GM19395 (cell line): ENCODE data around the gene DTX3L.

Source experiments
- ATAC-seq: cut with Tn5 transposase; IDR thresholded peaks from one replicate; pipeline ENCODE4 v1.9.1; 2021; ENCODE audit warnings: mild to moderate bottlenecking, moderate library complexity; ENCODE audit not compliant: unreplicated experiment

The DTX3L gene

DNA sequence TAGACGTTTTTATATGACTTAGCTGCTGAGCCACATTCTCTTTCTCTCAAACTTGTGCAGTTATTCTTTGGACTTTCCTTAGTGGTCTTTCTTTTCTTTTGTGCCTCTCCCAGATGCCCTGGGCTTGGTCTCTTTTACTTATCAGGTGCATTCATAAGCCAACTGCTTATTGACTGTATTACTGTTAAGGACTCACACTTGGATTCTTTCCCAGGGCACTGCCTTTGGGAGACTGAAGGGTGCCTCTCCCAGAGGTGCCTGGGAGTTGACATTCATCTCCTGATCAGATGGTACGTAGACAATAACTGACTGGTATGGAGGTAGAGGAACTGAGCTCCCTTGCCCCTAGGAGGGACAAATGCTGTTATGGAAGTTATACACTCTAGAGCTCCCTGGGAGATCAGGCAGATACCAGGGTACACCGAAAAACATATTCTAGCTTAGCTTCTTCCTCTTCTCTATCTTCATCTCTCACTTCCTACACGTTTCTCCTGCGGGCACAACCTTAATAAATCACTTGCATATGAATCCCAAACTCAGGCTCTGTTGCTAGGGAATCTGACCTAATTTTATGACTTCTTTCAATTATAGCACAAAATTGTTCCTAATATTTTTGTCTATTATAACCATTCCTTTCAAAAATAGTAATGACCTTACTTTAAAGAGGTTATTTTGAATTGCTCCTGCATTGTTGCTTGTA is 38.0 kb downstream of the DTX3L start:
- ATAC-seq, result no peak

DNA sequence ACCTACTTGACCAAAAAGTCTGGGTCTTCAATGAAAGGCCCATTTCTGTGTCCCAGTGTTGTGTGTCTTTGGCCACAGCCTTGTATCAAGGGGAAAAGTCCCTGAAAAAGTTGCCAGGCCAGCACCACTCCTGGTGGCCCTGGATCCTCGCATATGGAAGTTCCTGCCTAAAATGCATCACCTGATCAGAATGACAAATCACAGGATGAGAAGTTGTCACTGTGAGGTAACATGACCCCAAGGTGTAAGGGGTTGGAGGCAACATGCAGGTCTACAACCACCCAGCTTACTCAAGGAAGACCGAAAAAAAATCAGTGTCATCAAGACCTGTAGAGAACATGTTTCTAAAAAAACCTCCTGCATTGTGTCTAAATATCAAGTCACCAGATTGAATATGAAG is 38.9 kb downstream of the DTX3L start:
- no peak for ATAC-seq

DNA sequence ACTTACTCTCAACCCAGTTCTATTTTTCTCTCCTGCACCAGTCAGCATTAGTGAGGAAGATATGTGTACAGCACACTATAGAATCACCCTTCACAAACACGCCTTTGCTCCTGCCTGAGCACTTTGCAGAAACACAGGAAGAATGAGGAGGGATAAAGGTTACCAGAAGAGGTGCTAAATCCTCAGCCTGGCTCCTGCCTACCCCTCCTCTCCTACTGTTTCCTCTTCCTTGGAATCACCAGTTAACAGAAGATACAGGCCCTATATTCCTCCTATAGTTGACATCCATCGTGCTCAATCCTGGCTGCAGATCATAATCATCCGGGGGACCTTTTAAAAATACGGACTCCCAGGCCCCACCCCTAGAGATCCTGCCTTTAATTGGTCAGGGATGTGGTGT is 42.2 kb downstream of the DTX3L start:
- no peak for ATAC-seq

DNA sequence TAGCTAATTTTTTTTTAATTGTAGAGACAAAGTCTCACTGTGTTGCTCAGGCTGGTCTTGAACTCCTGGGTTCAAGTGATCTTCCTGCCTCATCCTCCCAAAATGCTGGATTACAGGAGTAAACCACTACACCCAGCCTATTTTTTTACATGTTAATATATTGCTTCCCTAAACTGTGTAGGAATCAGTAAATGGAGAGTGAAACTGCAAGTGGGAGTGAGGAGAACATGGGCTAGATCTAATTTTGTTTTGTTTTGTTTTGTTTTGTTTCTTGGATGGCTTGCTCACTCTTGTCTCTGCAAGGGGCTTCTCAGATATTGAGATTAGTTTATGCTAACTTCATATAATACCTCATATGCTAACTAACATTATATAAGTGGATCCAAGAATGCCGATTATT is 44.8 kb downstream of the DTX3L start:
- ATAC-seq, result no peak

DNA sequence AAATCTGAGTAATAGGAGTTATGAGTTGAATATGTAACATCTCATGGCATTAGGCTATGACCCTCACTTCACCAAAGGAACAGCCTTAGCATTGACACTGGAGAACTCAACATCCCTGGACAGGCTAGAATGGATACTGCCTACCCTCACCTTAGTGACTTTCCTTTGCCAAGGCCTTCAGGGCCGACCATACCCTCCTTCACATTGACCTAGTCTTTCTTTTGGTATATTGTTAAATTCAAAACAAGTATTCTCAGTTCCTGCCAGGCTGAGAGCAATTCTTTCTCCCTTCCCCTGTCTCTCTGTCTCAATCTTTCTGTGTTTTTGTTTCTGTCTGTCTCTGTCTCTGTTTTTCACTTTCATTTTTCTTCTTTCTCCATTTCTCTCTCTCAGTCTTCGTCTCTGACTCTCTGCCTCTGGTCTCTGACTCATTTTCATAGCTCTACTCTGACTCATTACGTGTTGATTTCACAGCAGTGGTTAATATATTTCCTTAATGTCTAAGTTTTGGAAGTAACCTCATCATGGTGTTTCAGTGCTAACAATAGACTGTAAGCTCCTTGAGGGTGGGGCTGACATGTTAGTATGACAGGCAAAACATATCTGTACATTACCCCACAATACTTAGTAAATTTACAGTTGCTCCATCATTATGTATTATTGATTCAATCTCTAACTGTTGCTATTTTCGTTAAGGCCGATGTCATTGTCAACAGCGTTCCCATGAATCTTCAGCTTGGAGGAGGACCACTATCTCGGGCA is 45.8 kb downstream of the DTX3L start:
- peak; percentile 97 for ATAC-seq

DNA sequence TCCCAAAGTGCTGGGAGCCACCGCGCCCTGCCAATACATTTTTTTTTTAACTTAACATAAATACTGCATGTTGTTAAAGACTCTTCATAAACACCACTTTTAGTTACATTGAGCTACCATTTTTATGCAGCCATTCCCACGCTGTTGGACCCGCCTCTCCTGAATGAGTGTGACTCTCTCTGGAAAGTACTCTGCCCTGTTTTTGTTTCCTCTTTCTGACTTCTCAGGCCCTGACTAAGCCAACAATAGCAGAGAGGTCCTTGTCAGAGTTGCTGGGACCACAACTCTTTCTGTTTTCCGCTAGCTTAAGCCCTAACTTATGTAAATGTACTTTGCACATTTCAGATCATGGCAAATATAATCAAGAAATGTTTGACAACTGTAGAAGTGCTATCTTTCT is 48.6 kb downstream of the DTX3L start:
- no peak for ATAC-seq

GRCh38 chr3:122615303-122615702 is 51.2 kb downstream of the DTX3L start:
- no peak for ATAC-seq

DNA sequence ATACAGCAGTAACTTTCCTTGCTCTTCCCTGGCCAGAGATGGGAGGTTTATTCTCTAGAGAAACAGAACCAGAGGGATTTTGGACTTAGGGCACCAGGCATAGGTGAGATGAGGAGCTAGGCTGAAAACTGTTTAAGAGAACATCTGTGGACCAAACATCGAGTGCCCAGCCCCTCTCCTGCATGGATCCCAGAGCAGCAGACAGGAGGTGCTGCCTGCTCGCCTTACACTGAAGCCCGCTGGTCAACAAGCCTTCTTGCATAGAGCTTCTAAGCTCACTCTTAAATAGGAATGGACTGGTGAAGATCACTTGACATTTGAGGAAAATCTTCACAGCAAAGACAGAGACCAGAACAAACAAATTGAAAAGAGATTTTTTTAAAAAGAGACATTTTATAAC is 54.5 kb downstream of the DTX3L start:
- ATAC-seq, result no peak

- ATAC-seq, result no peak
Measured at GRCh38 chr3:122619040-122619439, 54.9 kb downstream of the DTX3L start.

DNA sequence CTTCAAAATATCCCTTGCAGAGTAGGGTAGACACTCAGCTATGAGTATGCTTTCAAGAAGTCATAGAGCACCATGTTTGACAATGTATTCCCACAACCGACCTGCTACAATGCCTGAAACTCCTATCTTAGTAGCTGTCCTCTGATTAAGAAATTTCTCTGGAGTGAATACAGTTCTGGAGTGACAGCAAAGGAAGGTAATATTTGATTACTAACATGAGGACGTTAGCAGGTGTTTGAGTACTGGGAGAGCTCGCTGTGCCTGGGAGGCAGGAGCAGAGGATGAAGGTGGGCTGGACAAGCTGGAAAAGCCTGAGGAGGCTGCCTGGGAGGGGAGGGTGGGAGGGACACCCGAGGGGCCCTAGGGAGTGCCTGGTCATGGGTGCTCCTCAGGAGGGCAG is 56.3 kb downstream of the DTX3L start:
- ATAC-seq, result no peak

DNA sequence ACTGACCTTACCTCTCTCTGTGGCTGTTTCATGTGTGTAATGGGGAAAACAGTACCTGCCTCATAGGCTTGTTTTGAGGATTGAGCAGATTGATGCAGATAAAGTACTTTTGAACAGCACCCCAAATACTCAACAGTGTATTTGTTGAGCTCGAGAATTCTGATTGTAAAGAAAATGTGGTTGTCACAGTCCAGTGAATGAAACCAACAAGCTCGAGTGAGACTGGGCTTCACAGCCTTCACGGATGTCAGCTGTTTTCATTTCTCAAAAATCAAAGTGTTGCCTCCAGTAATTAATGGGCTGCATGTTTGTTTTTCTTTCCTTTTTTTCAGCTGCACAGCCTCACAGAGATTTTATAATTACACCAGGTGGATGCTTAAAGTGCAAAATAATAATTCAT is 57.0 kb downstream of the DTX3L start:
- ATAC-seq, result peak; percentile 57

DNA sequence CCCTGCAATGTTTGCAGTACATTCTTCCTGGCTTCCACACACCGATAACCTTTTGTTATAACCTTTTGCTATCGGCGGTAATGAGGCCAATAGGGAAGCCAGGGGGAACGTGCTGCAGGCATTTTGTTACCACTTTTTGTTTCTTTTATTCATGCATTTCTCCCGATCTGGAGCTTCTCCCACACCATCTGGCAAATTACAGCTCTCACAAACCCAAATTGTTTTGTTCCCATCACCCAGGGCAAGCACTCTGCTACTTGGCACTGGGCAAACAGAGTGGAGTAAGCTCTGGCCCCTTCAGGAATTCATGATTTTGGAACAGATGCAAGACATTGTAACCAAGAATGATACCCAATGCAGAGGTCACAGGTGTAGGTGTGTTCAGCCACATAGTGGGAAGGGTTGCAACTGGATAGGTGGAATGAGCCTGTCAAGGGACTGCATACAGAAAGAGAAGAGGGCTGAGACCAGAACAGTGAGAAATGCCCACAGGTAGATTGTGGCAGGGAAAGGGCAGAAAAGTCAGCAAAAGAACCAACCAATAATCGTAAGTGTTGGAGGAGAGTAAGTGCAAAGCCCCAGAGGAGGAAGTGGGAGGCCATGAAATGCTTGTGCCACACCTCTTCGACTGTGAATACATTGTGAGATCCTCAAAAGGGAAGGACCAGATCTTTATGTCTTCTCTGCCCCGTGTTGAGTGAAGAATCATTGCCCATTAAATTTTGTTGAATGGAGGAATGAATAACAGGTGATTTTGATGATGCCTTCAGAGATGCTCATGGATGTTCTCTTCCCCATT is 59.1 kb downstream of the DTX3L start:
- no peak for ATAC-seq
